C1 segment of cervical spinal cord (tissue), 14 donors: ENCODE measurements around the gene CRAT.

ENCODE experiments used
- DNase-seq, 14 donors: peaks; one replicate each; lab custom pipeline; 2025; lab: John Stamatoyannopoulos, UW

CRAT gene

DNA sequence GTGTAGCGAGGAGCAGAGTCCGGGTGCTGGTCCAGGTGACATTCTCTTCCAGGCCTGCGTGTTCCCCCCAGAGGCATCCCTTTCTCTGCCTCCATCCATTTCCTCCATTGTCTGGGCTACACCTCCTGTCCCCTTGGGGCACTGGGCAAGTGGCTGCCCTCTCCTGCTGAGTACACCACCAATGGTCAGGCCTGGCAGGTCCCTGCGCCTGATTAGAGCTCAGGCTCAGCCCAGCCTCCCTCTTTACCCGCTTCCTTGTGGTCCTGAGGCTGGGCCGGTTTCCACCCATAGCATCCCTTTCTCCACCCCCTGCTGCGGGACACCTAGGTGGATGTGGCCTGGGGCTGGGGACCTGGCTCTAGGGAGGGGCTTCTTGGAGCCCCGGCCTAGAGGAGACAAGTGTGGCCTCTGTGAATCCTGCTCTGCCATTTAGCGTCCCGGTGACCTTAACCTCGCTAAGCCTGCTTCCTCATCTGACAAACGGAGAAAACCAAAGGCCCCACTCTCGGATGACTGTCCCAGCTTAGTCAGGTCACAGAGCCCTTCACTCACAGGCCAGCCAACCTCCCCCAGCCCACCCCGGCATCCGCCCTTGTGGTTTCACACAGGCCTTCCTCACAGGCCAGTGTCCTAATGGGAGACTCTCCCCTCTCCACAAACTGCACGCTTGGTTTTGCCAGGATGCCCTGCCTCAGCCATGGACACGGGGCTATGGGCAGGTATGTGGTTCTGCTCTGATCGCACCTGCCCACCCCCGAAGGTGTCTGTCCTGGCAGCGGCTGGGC lies 16.8 kb downstream of the CRAT start:
- DNase-seq = no peak

DNA sequence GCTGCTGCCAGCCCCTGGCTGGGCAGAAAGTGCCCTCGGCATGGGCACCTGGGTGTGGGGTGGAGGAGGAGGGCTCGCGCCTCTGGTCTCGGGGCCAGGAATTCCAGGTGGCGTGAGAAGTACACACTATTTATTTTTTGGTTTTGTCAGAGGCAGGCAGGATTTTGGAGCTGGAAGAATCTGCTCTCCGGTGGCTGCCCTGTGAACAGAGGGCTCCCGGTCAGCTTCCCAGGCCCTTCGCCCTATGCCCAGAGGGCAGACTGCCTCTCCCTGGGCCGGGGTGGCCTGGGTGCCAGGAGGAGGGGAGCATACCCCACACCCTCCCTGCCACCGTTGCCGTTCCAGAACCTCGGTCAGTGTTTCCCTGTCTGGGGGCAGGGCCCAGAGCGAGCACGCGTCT lies 21.3 kb downstream of the CRAT start:
- no peak for DNase-seq

DNA sequence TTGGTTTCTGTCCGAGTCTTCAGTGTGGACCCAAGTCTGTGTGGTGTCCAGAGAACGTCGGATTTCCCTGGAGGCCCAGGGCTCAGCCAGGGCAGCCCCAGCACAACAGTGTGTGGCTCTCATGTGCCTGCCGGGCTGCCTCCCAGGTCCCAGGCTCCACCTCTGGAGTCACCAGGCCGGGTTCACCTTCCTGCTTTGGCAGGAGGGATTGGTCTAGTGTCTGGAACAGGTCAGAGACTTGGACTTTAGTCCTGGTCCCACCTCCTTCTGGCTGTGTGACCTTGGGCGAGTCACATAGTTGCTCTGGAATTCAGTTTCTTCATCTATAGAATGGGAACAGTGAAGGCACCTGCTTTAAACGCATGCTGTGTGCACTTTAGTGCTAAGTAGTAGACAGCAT lies 26.5 kb downstream of the CRAT start:
- DNase-seq = no peak

DNA sequence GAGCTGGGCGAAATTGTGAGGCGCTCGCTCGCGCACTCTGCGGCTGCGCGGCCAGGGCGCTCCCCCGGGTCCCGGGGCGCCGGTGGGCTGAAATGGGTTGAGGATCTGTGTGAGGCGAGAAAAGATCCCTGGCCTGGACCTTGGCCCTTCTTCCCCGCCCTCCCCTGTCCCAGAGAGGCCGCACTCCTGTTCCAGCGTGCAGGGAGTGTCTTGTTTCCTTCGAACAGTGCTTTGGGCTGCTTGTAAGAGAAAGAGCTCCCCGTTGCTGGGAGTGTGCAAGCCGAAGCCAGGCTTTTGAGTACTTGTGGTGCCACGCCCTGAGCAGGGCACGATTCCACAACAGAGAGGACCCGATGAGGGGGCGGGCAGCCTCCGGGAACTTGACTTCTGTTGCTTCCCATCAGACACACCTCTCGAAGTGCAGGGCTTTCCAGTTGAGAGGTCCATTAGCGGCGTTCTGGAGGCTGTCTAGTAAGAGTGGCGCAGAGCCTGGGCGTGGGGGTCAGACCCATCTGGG lies 29.1 kb downstream of the CRAT start:
- no peak for DNase-seq

DNA sequence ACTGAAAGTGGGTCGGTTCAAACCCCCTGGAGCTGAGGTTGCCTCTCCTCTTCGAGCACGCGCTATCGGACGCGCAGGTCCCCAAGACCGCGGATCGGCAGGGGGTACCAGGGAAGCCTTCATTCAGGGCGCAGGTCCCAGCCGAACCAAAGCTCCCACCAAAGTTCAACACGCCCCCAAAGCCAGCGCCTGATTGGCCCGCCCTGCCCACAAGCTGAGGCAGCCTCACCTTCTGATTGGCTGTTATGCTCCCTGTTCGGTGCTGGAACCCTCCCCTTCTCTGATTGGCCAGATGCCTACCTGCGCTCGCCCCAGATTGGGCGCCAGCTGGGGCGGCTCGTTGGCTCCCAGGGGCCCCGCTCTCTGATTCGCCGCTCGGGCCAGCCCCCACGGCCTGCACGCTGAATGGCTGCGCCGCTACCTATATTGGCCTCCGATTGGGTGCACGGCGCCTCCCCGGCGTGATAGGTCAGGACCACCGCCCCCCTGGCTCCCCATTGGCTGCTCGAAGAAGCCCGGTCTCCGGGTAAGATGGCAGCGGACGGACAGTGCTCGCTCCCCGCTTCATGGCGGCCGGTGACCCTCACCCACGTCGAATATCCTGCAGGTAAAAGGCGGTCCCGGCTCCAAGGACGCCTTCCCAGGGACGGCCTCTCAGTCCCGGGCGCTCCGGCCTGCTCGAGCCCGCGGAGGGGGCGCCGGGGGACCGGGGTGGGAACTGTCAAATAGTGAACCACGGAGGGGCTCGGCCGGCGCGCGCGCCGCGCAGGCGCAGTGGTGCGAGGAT lies 29.8 kb downstream of the CRAT start, which contains the start of gene DOLPP1:
Gene DOLPP1, plus strand, starts transcription at position 511 of the 787 bp plus-strand sequence. Its CDS starts 21 bp downstream, at position 532.
- peak; percentile 93 to 100 (median 98) for DNase-seq

DNA sequence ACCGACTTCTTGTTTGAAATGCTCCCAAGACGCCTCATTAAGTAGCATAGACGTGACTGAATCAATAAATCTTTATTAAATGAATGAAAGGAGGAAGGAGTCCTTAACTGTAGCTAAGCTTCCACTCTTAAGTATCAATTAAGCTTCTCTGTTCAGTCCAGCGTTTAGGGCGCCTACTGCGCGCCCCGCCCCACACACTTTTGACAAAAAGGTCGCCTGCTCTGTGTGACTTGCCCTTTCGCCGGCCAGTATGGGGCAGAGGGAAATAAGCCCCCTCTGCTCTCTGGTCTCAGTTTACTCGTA lies 30.3 kb downstream of the CRAT start:
- no peak for DNase-seq

DNA sequence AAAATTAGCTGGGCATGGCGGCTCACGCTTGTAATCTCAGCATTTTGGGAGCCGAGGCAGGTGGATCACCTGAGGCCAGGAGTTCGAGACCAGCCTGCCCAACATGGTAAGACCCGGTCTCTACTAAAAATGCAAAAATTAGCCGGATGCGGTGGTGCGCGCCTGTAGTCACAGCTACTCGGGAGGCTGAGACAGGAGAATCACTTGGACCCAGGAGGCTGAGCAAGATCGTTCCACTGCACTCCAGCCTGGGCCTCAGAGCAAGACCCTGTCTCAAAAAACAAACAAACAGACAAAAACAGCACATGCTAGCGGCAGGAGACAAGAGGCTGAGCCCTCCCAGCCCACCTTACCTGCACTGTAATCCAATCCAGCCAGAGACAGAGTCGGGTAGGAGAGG lies 30.8 kb downstream of the CRAT start:
- DNase-seq = no peak

DNA sequence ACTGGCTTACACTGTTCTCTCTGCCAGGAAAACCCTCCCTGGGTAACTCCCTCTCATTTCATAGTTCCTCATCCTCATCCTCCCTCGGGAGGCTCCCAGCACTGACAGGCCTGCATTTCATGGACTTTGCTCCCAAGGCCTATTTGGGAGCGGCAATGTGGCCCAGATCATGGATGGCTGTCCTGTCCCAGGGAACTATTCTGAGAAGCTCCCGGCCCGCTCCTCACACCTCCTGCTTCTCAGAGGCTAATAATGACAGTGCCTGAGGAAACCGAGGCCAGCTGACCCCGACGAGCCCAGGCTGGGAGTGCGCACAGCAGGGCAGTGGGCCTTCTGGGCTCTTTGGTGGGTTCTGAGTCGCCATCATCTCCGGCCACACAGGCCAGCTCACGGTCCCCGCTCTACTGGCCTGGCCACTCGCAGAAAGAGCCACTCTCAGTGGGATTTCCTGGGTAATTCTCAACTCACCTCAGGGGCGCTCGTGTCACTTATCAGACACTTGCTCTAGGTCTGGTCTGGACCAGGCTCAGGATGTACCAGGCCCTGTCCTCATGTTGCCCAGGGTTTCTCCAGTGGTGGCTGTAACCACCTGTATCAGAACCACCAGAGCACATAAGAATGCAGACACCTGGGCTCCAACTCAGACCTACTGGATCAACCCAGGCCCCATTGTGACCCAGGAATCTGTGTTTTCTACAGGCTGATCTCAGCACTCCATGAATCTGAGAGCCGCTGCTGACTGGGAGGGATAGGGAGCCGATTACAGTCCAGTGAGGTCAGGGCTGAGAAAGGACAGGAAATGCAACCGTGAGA lies 31.7 kb downstream of the CRAT start:
- no peak for DNase-seq

DNA sequence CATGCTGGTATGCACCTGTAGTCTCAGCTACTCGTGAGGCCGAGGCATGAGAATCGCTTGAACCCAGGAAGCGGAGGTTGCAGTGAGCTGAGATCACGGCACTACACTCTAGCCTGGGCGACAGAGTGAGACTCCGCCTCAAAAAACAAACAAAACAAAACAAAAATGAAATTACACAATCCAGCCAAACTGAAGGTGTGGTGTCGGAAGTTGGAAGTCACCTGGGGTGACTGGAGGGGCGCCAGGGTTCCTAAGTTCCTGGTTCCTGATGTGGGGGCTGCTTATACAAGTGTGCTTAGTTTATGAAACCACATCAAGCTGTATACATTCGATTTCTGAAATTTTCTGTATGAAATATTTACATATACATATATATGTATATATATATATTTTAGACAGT lies 33.4 kb downstream of the CRAT start:
- no peak for DNase-seq

DNA sequence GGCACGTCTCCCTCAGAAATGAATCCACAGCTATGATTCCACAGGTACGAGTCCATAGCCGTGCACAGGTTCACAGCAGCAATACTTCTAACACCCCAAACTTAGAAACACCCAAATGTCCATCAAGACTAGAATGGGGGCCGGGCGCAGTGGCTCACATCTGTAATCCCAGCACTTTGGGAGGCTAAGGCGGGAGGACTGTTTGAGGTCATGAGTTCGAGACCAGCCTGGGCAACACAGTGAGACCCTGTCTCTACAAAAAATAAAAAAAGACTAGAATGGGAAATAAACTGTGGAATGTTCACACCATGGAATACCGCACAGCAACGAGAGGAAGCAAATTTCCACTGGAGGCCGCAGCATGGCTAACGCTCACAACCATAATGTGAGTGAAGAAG lies 34.0 kb downstream of the CRAT start:
- DNase-seq = no peak

DNA sequence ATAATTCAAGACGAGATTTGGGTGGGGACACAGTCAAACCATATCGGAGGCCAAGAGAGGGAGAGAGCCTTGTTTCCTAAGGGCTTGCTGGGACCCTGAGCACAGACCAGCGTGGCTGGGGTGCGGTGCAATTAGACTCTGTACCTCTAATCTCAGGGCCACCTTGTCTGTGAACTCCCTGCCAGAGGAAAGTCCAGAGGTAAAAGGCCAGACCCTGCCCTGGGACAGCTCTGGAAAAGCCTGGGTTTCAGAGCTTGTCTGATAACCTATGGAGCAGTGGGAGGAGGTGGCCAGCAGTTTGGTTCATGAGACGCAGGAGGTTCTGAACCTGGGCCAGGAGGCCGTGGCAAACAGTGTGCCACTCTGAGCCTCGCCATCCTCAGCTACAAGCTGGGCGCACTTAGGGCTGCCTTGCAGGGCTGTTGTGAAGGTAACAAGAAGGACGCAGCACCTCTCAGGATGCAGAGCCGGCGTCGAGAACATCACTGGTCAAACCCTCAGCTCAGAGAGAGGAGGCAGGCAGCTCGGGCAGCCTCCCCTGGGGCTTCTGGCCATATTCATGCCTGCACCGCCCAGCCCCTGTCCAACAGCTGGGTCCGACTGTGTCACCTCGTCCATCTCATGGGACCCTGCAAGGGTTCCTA lies 34.5 kb downstream of the CRAT start:
- no peak for DNase-seq

DNA sequence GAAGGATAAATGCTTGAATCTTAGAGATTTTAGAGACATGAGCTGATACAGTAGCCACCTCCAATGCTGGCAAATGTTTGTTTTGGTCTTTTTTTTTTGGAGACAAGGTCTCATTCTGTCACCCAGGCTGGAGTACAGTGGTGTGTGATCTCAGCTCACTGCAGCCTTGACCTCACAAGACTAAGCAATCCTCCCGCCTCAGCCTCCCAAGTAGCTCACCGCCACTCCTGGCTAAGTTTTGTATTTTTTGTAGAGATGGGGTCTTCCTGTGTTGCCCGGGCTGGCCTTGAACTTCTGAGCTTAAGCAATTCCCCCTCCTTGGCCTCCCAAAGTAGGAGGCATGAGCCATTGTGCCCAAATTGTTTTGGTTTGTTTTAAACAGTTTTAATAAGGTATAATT lies 36.5 kb downstream of the CRAT start:
- no peak for DNase-seq

DNA sequence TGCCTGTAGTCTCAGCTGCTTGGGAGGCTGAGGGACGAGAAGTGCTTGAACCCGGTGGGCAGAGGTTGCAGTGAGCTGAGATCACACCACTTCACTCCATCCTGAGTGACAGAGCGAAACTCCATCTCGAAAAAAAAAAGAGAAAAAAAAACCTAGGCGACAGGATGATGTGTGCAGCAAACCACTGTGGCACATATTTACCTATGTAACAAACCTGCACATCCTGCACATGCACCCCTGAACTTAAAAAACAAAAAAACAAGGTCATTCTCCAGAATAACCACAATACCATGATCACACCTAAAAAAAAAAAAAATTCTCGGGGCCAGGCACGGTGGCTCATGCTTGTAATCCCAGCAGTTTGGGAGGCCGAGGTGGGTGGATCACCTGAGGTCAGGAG lies 37.2 kb downstream of the CRAT start:
- DNase-seq = no peak

DNA sequence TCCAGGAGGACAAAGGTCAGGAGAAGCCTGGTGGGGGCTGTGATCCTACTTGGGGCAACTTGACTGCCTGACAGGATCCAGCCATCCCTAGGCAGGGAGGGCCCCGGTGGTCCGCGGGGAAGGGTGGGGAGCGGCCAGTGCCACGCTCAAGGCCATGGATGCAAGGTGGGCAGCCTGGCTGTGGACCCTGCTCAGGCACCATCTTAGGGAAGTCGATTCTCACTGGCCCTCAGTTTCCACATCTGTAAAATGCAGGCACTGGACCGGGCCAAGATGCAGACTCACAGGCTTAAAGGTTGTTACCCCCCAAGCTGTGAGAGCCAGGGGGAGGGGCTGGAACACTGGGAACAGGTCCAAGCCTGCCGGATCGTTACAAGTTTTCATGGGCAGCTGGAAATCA lies 38.4 kb downstream of the CRAT start:
- no peak for DNase-seq

DNA sequence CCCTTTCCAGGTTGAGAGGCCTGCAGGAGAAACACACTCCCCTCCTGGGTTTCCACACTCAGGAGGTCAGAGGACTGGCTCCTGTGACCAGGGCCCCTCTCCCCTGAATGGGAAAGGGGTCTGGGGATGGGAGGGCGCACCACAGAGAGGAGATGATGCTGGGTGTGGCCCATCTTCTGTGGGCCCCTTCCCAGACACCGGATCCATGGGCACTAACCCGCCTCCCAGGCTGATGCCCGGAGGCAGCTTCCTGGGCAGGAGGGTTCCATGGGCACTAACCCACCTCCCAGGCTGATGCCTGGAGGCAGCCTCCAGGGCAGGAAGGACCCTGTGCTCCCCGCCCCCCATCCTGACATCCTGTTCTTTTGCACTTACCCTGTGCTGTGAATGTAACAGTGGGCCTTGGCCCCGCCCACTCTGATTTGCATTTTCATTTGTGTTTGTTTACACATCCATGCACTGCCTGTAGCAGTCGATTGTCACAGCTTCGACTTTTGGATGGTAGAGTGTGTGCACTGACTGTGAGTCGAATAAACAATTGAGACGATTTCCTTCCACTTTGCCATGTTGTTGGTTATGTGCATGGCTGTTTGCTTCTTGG lies 39.0 kb downstream of the CRAT start:
- peak in 1 of 14 donors; percentile 7 for DNase-seq

DNA sequence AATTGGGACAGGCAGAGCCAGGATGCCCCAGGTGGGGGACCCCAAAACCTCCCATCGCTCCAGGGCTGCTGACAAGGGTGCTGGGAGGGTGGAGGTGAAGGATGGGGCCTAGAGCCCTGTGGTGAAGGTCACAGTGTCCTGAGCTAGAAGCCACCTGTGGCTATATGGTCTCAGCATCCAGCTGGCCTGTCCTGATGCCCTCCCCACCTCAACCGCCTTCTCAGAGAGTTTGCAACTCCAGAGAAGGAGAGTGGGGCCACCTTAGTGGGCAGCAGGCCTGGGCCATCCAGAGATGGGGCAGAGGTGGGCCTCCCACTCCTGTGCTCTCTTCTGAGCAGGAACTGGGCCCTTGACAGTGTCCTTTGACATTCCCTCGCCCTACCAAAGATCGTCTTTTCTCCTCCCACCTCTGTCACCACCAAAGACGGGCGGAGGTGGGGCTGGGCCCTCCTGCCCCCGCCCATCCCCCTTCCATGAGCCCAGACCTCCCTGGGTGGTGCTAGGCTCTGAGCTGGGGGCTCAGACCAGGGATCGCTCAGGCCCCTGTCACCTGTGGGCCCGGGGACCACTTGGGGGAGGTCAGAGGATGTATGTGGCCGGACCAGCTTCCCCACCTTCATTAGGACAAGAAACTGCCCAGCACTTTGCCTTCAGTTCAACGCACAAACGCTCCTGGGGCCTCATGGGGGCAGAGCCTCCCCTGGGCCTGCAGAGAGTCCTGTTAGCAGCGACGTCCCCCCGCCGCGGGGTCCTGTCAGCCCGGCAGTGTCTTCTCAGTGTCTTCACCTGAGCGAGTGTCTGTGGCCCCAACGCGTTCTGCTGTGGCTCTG lies 39.7 kb downstream of the CRAT start:
- no peak for DNase-seq

DNA sequence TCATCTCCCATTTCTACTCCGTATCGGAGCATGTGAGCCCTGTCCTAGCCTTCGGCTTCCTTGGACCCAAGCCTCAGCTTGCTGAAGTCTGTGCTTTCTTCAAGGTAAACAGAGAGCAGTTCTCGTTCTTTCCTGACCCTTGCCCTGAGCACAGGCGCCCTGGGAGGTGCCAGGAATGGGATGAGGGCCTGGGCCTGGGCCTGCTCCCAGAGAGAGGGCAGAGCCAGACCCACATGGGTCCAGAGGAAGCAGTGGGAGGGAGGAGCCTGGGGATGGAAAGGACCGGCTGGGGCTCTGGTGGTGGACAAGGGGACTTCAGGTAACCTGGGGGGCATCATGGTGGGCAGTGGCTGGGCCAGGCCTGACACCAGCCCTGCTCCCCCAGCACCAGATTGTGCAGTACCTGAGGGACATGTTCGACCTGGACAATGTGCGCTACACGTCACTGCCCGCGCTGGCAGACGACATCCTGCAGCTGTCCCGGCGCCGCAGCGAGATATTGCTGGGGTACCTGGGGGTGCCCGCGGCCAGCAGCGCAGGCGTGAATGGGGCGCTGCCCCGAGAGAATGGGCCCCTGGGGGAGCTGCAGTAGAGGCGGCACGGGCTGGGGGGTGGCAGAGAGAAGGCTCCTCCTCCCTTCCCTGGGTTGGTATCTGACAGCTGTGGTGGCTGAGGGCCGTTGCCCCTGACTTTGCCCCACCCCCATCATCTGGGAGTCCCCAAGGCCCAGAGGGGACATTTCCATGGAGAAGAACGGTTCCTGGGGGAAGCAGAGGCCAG lies 40.5 kb downstream of the CRAT start:
- peak in 1 of 14 donors; percentile 23 for DNase-seq

DNA sequence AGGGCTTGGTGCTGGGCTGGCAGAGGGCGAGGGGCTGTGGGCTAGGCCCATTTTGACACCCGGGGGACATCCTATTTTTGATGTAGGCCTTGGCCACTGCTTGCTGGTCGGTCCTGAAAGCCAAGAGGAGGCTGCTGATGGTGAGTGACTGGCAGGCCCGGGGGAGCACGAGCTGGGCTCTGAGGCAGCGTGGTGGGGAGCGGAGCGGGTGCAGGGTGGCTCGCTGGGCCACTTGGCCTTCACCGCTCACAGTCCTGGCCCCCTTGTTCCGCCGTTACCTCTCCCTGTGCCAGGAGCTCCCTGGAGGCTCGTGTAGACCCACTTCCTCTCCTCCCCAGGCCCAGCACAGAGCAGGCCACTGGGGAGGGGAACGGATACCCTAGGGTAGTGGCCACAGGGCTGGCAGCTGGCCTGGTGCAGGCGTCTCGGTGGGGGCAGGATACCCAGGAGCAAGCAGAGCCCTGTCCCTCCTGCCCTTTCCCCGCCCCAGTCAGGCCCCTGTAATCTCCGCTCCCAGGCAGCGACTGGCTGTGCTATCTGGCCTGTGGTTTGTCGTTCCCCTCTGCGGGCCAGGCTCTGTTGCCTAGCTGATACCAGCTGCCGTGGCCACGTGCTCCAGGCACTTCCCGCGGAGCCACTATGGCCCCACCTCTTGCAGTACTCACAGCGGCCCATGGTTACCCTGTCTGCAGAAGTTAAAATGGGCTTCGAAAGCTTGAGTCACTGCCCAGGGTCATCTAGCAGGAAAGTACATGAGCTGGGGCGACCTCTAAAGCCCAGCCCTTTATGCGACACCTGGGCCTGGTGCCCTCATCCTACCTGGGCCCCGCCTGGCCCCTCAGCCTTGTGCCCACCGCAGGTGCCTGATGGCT lies 41.4 kb downstream of the CRAT start:
- peak in 10 of 14 donors; percentile 4 to 64 (median 40) for DNase-seq
